Vagina (tissue), 2 donors: ENCODE measurements around the gene EGFR.

ENCODE experiments used
- POLR2A ChIP-seq, 2 donors: fragments of 450-650 bp; IDR thresholded peaks; one replicate each; pipeline ENCODE4 v1.6.1; 2017; ENCODE audit warnings: antibody characterized with exemption in 2 of 2, mild to moderate bottlenecking in 2 of 2, moderate library complexity in 2 of 2
- POLR2AphosphoS5 ChIP-seq, 2 donors: sonication (generic); formaldehyde crosslinking; IDR thresholded peaks; one replicate each; pipeline ENCODE4 v1.9.0; 2017; ENCODE audit warnings: antibody characterized with exemption in 2 of 2, mild to moderate bottlenecking in 2 of 2, low read depth in 1 of 2; ENCODE audit not compliant: insufficient read depth in 1 of 2
- TF ChIP-seq, protein P1 (sequence below), 3 experiments: fragments of 450-650 bp in 2 of 3; fragments of 200-600 bp in 1 of 3; sonication (generic) in 1 of 3; IDR thresholded peaks; one replicate each; pipeline ENCODE4 v1.5.1; 2017 to 2019; ENCODE audit warnings: antibody characterized with exemption in 3 of 3, mild to moderate bottlenecking in 2 of 3, moderate library complexity in 2 of 3

GRCh38 chr7:55250313-55250712 is 231.5 kb downstream of the EGFR start:
- TF ChIP-seq, protein P1, sequence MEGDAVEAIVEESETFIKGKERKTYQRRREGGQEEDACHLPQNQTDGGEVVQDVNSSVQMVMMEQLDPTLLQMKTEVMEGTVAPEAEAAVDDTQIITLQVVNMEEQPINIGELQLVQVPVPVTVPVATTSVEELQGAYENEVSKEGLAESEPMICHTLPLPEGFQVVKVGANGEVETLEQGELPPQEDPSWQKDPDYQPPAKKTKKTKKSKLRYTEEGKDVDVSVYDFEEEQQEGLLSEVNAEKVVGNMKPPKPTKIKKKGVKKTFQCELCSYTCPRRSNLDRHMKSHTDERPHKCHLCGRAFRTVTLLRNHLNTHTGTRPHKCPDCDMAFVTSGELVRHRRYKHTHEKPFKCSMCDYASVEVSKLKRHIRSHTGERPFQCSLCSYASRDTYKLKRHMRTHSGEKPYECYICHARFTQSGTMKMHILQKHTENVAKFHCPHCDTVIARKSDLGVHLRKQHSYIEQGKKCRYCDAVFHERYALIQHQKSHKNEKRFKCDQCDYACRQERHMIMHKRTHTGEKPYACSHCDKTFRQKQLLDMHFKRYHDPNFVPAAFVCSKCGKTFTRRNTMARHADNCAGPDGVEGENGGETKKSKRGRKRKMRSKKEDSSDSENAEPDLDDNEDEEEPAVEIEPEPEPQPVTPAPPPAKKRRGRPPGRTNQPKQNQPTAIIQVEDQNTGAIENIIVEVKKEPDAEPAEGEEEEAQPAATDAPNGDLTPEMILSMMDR (IDR thresholded peaks at IDR 0.05), result no peak
- TF ChIP-seq POLR2A (IDR thresholded peaks at IDR 0.05) (no peak), POLR2AphosphoS5 (IDR thresholded peaks at IDR 0.05; ENCODE audit: insufficient read depth in 1 of 2, low read depth in 1 of 2) (no peak)
